GM19438 (cell line): ENCODE measurements around the gene TMEM178B.

Experiments used
- ATAC-seq: cut with Tn5 transposase; IDR thresholded peaks from one replicate; pipeline ENCODE4 v1.9.1; 2021; ENCODE audit warnings: low read depth; ENCODE audit not compliant: unreplicated experiment

The TMEM178B gene

DNA sequence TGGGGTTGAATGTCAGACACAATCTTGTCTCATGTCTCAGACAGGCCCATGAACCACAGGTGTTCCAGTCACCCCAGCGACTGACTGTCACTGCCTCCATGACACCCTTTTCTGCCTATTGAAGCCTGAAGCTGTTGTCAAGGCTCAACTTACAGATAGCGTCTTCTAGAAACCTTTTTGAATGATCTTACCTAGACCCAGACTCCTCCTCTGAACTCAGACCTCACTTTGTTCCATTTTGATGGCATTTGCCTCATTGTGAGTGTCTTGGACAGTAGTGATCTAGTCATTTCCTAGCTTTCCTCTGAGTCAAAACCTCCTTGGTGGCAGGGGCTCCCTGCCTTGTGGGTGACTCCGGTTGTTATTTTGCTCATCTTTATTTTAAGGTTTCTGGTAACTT lies 379.0 kb downstream of the TMEM178B start:
- ATAC-seq, result no peak

DNA sequence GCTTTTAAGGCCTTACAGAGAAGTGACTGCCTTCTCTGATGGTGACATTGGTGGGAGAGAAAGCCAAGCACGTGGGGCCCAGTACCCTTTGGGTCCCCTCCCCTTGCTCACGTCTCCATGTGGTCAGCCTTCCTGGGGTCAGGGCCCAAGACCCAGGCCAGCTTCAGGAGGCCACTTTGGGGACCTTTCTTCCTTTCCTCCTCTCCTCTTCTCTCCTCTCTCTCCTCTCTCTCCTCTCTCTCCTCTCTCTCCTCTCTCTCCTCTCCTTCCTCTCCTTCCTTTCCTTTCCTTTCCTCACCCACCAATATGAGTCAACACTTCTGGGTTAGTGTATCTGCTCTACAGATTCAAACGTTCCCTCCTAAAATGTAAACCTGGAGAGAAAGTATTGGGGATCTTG lies 380.5 kb downstream of the TMEM178B start:
- no peak for ATAC-seq

DNA sequence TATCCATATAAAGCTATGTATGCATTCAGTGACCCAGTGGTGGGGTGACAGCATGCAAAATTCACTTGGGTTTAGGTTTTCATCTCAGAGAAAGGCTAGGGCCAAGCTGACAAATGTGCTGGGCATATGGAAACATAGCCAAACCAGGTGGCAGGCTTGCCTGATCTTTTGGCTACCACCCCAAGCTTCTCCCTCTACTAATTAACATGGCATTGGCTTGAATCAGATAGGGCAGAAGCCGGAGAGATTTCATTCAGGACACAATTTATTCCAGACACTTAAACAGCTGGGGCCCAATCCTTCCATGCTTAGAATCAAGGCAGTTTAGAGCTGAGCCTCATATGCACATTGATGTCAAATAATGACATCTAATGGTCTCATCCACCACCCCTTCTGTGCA lies 381.9 kb downstream of the TMEM178B start:
- no peak for ATAC-seq

DNA sequence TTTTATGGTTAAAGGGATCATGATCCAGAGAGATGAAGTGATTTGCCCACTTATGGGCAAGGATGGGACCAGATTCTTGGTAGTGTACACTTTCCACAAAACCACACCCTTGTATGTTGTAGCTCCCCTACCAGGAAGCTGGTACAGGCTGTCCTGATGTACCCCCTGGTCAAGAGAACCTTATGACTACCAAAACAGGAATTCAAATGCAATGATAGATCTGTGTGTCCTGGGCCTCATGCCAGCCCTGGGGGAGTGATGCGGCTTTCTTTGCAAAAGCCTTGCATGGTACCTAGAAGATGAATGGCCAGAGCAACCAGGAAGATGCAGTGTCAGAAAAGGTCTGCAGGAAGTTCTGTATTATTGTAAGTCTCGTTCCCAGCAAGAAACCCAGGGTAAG lies 382.4 kb downstream of the TMEM178B start:
- ATAC-seq, result no peak

DNA sequence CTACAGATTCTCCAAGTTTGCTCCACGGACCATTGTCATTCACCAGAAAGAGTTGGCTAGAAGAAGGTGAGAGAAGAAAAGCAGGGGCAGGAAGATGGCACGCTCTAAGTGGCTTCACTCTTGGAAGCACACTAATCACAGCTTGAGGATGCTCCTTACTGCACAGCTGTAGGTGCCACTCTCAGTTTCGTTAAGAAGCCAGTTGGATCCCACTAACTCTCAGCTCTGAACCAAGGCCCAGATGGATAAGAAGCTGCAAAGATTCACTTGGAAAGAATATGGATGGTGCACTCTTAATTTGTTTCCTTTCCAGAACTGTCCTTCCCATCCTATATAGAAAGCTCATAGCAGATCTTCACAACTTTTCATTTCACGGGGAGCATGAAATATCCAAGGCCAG lies 382.8 kb downstream of the TMEM178B start:
- ATAC-seq, result no peak

DNA sequence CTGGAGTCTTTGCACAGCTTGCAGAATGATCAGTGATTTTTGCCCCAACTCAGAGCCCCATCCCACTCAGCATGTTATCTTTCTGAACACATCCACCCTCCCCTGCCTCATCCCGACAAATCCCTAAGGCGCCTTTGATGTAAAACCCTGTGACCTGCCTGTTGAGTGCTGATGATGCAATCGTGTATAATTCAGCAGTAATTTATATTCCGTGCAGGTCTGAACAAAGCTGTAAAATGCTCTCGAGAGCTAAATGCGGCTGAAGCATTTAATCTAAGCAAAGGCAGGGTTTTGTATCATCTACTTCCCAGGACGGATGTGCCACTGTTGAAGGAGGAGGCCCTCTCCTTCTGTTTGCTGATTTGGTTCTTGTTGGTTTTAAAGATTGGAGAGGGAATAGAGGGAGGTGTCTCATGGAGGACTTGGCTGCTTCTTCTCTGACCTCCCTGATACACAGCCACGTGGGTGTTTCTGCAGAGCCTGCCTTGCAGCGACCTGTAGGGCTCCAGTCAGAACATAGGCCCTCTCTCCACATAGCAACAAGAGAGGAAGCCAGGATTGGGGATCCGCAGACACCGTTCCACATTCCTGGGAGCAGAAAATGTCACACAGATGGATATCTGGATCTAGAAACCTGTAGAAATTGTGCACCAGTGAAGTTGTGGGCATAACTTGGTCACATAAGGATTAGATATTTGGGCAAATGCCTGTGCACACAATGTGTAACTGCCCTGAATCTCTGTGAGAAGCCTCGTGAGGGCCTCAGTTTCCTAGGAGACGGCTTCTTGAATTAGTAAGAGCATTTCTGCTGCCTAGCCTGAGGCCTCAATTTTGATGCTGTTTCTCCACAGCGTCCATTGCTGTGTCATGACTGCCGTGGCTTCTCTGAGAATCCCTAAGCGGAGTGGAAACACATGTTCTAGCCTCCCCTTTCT lies 387.2 kb downstream of the TMEM178B start:
- no peak for ATAC-seq

DNA sequence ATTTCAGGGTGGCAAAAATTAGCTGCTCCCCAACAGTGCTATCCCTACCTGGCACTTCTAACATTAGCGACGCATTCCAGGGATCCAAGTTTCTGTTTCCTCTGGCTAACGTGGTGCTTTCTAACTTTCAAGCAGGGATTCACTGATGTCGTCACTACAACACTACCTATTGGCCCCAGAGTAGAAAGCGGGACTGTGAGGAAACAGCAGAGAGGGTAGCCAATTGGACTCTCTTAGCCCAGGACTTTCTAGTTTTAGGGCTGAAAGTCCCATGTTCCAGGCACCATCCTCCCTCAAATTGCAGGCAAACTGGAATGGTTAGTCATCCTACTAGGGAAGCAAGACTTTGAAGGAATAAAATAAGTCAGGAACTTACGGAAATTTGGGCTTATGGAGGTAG lies 388.1 kb downstream of the TMEM178B start:
- ATAC-seq, result no peak

DNA sequence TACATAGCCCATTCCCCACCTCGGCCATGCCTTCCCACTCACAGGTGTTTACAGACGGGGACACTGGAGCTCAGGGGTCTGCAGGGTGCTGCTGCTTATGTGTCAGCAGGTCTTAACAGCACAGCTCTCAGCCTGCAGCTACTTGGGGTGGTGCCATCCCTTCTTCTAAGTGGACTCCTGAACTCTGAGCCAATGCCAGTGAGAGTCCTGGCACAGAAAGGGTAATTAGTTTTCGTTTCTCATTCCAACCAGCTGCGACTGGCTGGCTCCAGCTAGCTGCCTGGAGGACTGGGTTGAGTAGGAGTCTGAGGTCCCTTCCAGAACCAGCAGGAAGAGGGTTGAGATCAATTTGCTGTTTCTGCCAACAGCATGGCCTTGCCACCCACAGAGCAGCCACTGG lies 389.1 kb downstream of the TMEM178B start:
- no peak for ATAC-seq

DNA sequence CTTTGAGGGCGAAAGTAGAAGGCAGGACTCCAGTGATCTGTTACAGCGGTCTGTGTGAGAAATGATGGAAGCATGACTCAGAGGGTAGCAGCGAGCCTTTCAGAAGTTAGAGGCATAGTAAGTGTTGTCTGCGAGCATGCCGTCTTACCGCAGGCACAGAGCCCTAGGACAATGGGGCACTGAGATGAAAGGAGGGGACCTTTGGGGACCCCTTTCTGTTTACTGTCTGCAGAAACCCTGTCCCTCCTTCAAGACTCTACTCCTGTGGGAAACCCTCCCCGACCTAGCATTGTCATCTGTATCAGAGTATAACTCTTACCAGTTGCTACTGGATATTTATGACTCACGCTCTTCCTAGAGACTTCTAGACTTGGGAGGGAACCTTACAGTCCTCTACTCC lies 390.1 kb downstream of the TMEM178B start:
- ATAC-seq, result no peak

DNA sequence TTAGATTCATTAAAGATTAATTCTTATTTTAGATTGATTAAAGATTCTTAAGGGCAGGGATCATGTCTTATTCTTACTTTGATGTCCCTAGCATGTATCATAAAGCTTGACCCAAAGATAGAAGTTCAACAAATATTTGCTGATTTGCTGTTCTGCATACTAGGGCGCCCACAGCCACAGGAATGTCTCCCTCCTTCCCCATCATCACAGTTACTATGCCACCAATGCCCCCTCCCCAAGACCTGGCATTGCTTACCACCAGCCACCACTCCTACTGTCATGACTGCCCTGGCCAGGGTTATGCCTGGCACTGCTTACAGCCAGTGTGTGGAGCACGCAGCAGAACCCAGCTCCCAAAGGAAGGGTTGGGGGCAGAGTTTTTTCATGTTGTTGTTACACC lies 390.7 kb downstream of the TMEM178B start:
- ATAC-seq, result no peak

DNA sequence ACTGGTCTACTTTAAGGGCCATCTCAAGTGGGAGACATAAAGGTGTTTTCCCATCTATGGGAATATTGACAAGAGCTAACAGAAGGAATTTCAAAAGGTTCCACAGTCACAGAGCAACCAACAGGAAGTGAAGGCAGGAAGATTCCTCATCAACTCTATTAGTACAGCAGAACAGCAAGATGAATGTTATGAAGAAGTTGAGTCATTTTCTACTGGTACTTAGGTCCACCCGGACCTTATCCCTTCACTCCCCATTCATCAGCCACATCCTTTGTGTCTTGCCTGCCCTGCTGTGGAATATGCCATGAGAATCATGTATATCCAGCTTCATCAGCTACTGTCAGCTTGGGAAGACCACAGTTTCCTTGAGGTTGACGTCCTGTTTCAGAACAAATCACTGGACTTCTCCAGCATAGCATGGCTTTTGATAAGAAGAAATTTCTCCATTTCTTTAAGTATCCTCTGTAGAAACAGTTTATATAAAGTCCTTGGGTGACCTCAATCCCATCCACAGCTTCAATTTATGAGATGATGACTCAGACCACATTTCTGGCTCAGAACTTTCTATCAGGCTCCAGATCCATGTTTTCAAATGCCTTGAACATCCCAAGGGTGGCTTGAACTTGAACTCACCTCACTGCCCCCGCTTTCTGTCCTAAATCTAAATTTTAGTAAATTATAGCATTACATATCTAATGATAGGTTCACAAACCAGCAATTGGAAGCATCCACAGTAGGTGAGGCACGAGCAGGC lies 392.5 kb downstream of the TMEM178B start:
- ATAC-seq, result no peak

DNA sequence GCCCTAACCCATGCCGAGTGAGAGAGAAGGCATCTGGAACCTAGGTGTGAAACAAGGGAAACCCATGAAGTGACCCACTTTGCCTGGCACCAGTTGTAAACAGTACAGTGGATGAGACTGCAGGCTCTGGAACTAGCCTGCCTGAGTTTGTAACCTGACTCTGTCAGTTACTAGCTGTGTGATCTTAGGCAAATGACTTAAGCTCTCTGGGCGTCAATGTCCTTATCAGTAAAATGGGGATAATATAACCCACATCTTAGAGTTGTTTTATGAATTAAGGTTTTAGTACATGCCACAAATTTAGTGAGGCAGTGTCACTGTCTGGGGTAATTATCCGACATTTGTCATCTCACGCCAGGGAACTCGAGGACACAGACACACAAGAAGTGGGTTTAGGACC lies 394.5 kb downstream of the TMEM178B start:
- no peak for ATAC-seq

DNA sequence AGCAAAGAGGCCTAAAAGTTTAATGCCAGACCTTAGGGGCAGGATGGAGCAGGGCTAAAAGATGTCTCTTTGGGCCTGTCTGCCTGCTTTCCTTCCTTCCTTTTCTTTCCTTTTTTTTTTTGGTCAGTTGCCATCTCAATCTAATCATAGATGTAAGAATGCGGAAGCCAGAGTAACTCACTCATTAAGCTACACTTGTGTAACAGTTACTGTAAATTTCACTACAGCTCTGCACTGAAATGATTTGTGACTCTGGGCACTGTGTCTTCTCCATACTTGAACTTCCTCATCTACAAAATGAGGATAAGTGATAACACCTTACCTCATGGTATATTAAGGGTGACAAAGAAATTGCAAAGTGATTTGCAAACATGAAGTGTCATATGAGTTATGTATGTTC lies 401.8 kb downstream of the TMEM178B start:
- ATAC-seq, result no peak

DNA sequence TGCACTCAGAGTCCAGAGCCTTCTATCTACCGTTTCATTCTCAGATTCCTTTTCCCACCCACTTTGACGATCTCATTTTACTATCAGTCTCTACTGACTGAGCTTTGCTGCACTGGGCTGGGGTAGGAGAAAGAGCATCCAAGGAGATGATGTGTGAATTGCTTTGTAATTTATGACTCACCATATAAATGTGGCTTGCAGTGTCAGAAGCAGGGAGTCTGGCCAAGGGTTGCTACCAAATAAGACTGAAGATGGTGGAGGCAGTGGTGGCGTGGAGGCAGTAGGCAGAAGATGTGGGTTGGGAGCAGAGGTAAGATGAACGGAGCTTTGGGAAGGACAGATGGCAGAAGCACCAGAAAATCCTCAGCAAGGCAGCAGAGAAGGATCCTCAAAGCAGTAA lies 404.0 kb downstream of the TMEM178B start:
- no peak for ATAC-seq

DNA sequence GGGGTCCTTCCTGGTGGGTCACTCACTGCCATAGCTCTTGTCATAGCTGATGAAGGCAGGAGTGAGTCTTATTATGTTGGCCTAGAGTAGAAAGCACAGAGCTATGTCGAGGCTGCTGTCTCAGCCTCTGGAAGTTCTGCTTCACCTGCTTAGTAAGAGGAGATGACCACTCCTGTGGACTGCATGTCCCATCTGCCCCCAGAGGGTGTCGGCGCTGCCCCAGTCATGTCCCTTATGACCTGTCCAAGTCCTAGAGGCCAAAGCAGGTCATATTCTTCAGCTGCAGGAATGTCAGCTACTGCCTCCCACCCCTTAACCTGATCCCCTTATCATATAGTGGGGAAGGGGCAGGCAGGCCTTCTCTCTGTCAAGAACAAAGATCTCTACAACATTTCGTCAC lies 405.0 kb downstream of the TMEM178B start:
- no peak for ATAC-seq

DNA sequence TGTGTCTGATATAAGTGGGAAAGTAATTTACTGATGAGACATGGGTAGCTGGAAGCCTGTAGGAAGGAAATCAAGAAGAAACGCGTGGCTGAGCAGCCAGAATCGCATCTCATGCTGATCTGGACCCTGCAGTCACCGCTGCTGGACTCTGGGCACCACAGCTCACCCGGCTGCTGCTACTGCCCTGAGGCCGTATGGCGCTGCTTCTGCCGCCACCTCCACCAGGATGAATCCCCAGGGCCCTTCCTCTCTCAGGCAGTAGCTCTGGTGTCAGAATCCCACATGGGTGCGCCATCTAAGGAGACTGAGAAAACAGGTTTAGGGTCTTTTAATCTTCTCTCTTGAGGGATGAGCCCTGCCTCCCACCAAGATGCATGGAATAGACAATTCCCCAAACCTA lies 407.1 kb downstream of the TMEM178B start:
- ATAC-seq, result no peak

DNA sequence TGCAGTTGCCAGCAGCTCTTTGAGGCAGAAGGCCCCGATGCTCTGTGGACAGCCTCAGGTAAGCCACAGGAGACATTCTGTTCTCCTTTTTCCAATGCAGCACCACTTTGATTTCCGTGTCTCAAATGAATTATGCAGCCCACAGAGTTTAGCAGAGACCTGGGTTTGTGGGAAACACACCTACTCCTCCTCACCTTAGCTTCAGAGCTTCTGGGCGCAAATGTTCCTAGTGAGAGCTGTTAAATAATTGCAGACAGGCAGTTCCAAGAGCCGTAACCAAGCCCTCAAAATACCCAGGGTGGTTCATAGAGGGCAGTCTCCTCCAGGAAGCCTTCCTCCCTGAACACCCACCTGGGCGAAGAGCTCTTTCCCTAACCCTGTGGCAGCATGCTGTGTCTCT lies 408.1 kb downstream of the TMEM178B start:
- ATAC-seq, result no peak

DNA sequence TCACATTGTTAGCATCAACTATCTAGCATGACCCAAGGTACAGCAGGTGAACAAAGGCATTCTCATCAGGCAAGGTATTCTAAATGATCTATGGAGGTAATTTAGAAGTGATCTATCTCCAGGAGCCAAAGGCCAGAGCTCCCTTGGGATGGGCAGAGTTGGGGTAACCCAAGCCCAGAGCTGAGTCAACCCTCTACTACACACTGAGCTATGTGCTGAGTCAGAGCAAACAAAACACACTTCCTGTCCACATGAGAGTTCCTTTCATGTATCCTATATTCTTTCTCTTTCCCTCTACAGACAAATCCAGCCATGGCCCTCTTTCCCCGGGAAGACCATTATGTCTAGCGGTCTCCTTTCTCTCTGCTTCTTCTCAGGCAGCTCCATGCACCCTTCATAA lies 409.2 kb downstream of the TMEM178B start:
- ATAC-seq, result no peak

DNA sequence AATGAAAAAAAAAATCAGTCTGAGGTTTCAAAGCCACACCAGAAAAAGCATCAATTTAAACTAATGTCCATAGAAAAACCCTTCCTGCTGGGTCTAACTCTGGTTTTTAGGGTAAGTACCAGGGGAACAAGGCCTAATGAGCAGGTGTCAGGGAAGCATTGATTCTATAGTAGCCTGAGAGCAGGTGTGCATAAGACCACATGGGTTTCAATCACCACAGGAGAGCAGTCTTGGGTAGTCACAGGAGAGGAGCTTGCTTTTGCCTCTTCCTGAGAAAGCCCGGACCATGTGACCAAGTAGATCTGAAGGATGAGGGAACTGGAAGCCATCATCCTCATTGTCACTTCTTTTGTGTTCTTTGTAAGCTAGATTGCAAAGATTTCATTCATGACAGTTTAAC lies 411.0 kb downstream of the TMEM178B start:
- no peak for ATAC-seq

DNA sequence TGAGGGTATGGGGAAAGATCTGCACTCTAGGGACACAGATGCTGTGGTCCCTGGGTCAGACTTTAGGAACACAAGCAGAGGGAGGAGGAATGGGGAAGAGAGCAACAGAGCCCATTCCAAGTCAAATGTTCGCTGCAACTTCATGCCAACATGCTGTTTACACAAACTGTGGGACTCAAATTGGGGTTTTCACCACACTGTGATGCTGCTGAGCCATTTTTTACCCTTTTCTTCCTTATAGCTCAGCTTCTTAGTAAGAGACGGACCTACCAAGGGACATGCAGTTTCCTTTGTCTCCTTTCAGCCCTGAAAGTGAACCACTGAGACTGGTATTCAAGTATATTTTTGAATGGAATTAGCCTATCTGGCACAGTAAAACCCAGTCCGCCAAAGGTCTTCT lies 413.1 kb downstream of the TMEM178B start:
- no peak for ATAC-seq

DNA sequence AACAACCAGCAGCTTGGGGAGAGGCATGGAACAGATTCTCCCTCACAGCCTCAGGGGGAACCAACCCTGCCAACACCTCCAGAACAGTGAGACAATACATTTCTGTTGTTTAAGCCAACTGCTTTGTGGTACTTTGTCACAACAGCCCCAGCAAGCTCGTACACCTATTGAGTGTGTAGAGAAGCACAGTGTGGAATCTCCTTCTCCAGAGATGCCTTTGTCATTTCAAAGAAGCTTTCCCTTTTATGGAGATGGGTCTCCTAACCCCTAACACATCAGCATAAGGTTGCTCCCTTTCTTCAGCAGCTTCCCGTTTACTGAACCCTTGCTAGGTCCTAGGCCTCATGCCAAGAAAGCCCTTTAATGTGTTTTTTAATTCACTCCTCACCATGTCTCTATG lies 416.6 kb downstream of the TMEM178B start:
- no peak for ATAC-seq

DNA sequence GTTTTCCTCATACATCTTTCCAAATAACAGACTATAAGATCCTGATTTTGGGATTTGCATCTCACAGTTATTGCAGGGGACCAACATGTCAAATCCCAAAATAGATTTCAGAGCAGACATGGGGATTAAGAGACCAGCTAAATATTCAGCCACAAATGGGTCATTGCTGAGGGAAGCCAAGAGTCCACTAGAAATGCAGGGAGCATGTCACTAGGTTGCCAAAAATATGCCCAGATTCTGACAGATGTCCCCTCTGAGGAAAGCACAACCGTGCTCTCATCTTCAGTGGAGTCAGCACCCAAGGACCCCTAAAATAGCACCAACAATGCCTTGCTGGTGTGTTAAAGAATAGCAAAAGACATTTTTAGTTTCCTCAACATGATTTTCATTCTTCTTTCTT lies 421.2 kb downstream of the TMEM178B start:
- no peak for ATAC-seq
